Stimulated activated memory B cell treated with anti-CD40 and anti-IgM and Interleukin-4, amounts not matched to agents 10 μg/mL and 1 μg/mL and 100 μg/mL, for 72 hours (primary cell): ENCODE results near the gene MACROH2A1.

Source experiments
- ATAC-seq: fragments of 150-1000 bp; cut with Tn5 transposase; 2 replicates; pipeline ENCODE4 v1.10.0; 2021
- H3K27ac Mint-ChIP-seq: one replicate; pipeline ENCODE4 v1.8.0; 2022; ENCODE audit warnings: mild to moderate bottlenecking, mixed read lengths
- H3K27me3 Mint-ChIP-seq: one replicate; pipeline ENCODE4 v1.8.0; 2022; ENCODE audit warnings: mixed read lengths
- H3K36me3 Mint-ChIP-seq: one replicate; pipeline ENCODE4 v1.8.0; 2022; ENCODE audit warnings: mixed read lengths
- H3K4me1 Mint-ChIP-seq: one replicate; pipeline ENCODE4 v1.8.0; 2022; ENCODE audit warnings: mixed read lengths
- H3K4me3 Mint-ChIP-seq: one replicate; pipeline ENCODE4 v1.8.0; 2022; ENCODE audit warnings: mild to moderate bottlenecking, moderate library complexity, mixed read lengths
- H3K9me3 Mint-ChIP-seq: one replicate; pipeline ENCODE4 v1.8.0; 2022; ENCODE audit warnings: mixed read lengths

MACROH2A1 gene

GRCh38 chr5:135398855-135399793, at the start of gene MACROH2A1:
Gene MACROH2A1, minus strand, starts transcription at chr5:135399231. Its CDS starts 10,138 bp downstream, at chr5:135389093.
- Mint-ChIP-seq H3K4me3 (peak within 1 kb of the TSS; percentile 95), H3K27me3 (no peaks in the 10 kb centered on the region), H3K4me1 (peaks cover 54% of the 10 kb centered on the region), H3K36me3 (peaks cover 4% of the 10 kb centered on the region), H3K9me3 (no peaks in the 10 kb centered on the region), H3K27ac (peak within 1 kb of the TSS; percentile 95)
- ATAC-seq = peak; percentile 96

GRCh38 chr5:135448071-135448739, 49.2 kb upstream of the MACROH2A1 start:
- Mint-ChIP-seq H3K36me3 (no peaks in the 10 kb centered on the region), H3K27me3 (peaks cover 44% of the 10 kb centered on the region), H3K27ac (no peak overlapping the region), H3K9me3 (peaks cover 6% of the 10 kb centered on the region), H3K4me3 (no peak overlapping the region), H3K4me1 (peaks cover 23% of the 10 kb centered on the region)
- ATAC-seq = no peak

- Mint-ChIP-seq H3K9me3 (peaks cover 1% of the 10 kb centered on the region), H3K27ac (no peak within 1 kb of the TSS), H3K36me3 (no peaks in the 10 kb centered on the region), H3K27me3 (peaks cover 45% of the 10 kb centered on the region), H3K4me3 (no peak within 1 kb of the TSS), H3K4me1 (peaks cover 20% of the 10 kb centered on the region)
- ATAC-seq = no peak
Measured at GRCh38 chr5:135447298-135447929, 48.4 kb upstream of the MACROH2A1 start, which contains the start of gene DCANP1. Gene DCANP1, minus strand, starts transcription at chr5:135447348. Its CDS starts 240 bp downstream, at chr5:135447108.

GRCh38 chr5:135446615-135447014, 47.6 kb upstream of the MACROH2A1 start:
- Mint-ChIP-seq H3K27ac (no peak overlapping the region), H3K9me3 (no peaks in the 10 kb centered on the region), H3K4me3 (no peak overlapping the region), H3K36me3 (no peaks in the 10 kb centered on the region), H3K4me1 (peaks cover 14% of the 10 kb centered on the region), H3K27me3 (peaks cover 51% of the 10 kb centered on the region)
- no peak for ATAC-seq

GRCh38 chr5:135446206-135446605, 47.2 kb upstream of the MACROH2A1 start:
- Mint-ChIP-seq H3K27me3 (peaks cover 51% of the 10 kb centered on the region), H3K9me3 (no peaks in the 10 kb centered on the region), H3K27ac (no peak overlapping the region), H3K4me1 (peaks cover 14% of the 10 kb centered on the region), H3K4me3 (no peak overlapping the region), H3K36me3 (no peaks in the 10 kb centered on the region)
- ATAC-seq = no peak

- Mint-ChIP-seq H3K4me3 (no peak overlapping the region), H3K36me3 (no peaks in the 10 kb centered on the region), H3K4me1 (peaks cover 6% of the 10 kb centered on the region), H3K9me3 (no peaks in the 10 kb centered on the region), H3K27me3 (peaks cover 51% of the 10 kb centered on the region), H3K27ac (no peak overlapping the region)
- no peak for ATAC-seq
Measured at GRCh38 chr5:135445306-135445985, 46.4 kb upstream of the MACROH2A1 start.

GRCh38 chr5:135444881-135445280, 45.9 kb upstream of the MACROH2A1 start:
- ATAC-seq = no peak
- H3K4me1 Mint-ChIP-seq = peaks cover 6% of the 10 kb centered on the region
- H3K27me3 Mint-ChIP-seq = peaks cover 49% of the 10 kb centered on the region
- no peak overlapping the region for H3K27ac Mint-ChIP-seq
- no peak overlapping the region for H3K4me3 Mint-ChIP-seq
- H3K9me3 Mint-ChIP-seq = no peaks in the 10 kb centered on the region
- H3K36me3 Mint-ChIP-seq = no peaks in the 10 kb centered on the region

- Mint-ChIP-seq H3K36me3 (no peaks in the 10 kb centered on the region), H3K4me3 (no peak overlapping the region), H3K4me1 (peaks cover 6% of the 10 kb centered on the region), H3K27me3 (peaks cover 44% of the 10 kb centered on the region), H3K27ac (no peak overlapping the region), H3K9me3 (no peaks in the 10 kb centered on the region)
- peak; percentile 49 for ATAC-seq
Measured at GRCh38 chr5:135444360-135444759, 45.3 kb upstream of the MACROH2A1 start.

GRCh38 chr5:135443161-135443960, 44.3 kb upstream of the MACROH2A1 start:
- Mint-ChIP-seq H3K27ac (no peak overlapping the region), H3K27me3 (peaks cover 37% of the 10 kb centered on the region), H3K36me3 (no peaks in the 10 kb centered on the region)

GRCh38 chr5:135442431-135443160, 43.6 kb upstream of the MACROH2A1 start:
- H3K36me3 Mint-ChIP-seq = no peaks in the 10 kb centered on the region
- H3K27ac Mint-ChIP-seq = no peak overlapping the region
- no peak for ATAC-seq
- no peak overlapping the region for H3K4me3 Mint-ChIP-seq
- no peaks in the 10 kb centered on the region for H3K9me3 Mint-ChIP-seq
- peaks cover 32% of the 10 kb centered on the region for H3K27me3 Mint-ChIP-seq
- H3K4me1 Mint-ChIP-seq = peaks cover 14% of the 10 kb centered on the region

More at GRCh38 chr5:135443161-135443960, 44.3 kb upstream of the MACROH2A1 start:
- Mint-ChIP-seq H3K4me1 (peaks cover 7% of the 10 kb centered on the region), H3K4me3 (no peak overlapping the region), H3K9me3 (no peaks in the 10 kb centered on the region)
- ATAC-seq = no peak

GRCh38 chr5:135441919-135442318, 42.9 kb upstream of the MACROH2A1 start:
- no peak for ATAC-seq
- H3K4me1 Mint-ChIP-seq = peaks cover 21% of the 10 kb centered on the region
- peaks cover 32% of the 10 kb centered on the region for H3K27me3 Mint-ChIP-seq
- H3K36me3 Mint-ChIP-seq = no peaks in the 10 kb centered on the region
- H3K27ac Mint-ChIP-seq = no peak overlapping the region
- no peak overlapping the region for H3K4me3 Mint-ChIP-seq
- no peaks in the 10 kb centered on the region for H3K9me3 Mint-ChIP-seq

GRCh38 chr5:135441350-135441831, 42.4 kb upstream of the MACROH2A1 start:
- H3K36me3 Mint-ChIP-seq = no peaks in the 10 kb centered on the region
- H3K4me1 Mint-ChIP-seq = peaks cover 26% of the 10 kb centered on the region
- ATAC-seq = no peak
- H3K4me3 Mint-ChIP-seq = no peak overlapping the region
- no peak overlapping the region for H3K27ac Mint-ChIP-seq
- H3K27me3 Mint-ChIP-seq = peaks cover 37% of the 10 kb centered on the region
- no peaks in the 10 kb centered on the region for H3K9me3 Mint-ChIP-seq

GRCh38 chr5:135440916-135441315, 41.9 kb upstream of the MACROH2A1 start:
- ATAC-seq = no peak

More at GRCh38 chr5:135440916-135441315, 41.9 kb upstream of the MACROH2A1 start:
- Mint-ChIP-seq H3K36me3 (no peaks in the 10 kb centered on the region), H3K9me3 (no peaks in the 10 kb centered on the region), H3K4me3 (no peak overlapping the region), H3K27ac (no peak overlapping the region), H3K27me3 (peaks cover 41% of the 10 kb centered on the region), H3K4me1 (peaks cover 26% of the 10 kb centered on the region)
